ENCODE measurements around the gene MLLT1.

DNA sequence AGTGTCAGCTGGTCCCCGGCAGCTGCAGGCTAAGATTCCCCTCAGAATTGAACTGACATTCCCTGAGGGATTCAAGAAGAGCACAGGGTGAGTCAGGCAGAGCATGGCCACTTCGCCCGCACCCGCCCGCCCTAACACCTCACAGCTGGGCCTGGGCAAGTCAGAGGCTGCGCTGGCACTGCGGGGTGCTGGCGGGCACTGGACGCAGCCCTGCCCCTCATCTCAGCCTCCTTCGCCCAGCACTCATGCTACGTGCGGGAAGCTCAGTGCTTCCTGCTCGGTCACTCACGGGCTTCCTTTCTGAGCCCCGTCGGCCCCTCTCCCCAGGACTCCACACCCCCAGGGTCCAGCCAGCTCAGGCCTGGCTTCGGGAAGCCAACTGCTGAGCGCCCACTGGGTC, 56.9 kb downstream of the MLLT1 start:
- TF ChIP-seq, protein P1, sequence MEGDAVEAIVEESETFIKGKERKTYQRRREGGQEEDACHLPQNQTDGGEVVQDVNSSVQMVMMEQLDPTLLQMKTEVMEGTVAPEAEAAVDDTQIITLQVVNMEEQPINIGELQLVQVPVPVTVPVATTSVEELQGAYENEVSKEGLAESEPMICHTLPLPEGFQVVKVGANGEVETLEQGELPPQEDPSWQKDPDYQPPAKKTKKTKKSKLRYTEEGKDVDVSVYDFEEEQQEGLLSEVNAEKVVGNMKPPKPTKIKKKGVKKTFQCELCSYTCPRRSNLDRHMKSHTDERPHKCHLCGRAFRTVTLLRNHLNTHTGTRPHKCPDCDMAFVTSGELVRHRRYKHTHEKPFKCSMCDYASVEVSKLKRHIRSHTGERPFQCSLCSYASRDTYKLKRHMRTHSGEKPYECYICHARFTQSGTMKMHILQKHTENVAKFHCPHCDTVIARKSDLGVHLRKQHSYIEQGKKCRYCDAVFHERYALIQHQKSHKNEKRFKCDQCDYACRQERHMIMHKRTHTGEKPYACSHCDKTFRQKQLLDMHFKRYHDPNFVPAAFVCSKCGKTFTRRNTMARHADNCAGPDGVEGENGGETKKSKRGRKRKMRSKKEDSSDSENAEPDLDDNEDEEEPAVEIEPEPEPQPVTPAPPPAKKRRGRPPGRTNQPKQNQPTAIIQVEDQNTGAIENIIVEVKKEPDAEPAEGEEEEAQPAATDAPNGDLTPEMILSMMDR (conservative IDR thresholded peaks at IDR 0.05; ENCODE audit: low read depth, low read length) = no peak
- TF ChIP-seq EZH2 (IDR thresholded peaks at IDR 0.05; ENCODE audit: borderline replicate concordance, low read depth, low read length, poor library complexity, severe bottlenecking) = no peak
